H9 (cell line): ENCODE results near the gene IL12A. TPM values are rescaled to one million over a fixed set of nuclear protein-coding genes. Genes with fewer than 3 reads are reported as not detected.

ENCODE experiments used
- DNase-seq: peaks from one replicate; pipeline ENCODE4 v3.0.0-alpha.2; 2017
- H2AFZ ChIP-seq: one replicate; pipeline ENCODE4 v1.6.1; 2013; ENCODE audit warnings: mild to moderate bottlenecking, low read length, control low read depth, moderate library complexity
- H2AK5ac ChIP-seq: 2 replicates; pipeline ENCODE4 v1.6.1; 2013; ENCODE audit warnings: low read length, control low read depth, mixed read lengths; ENCODE audit not compliant: insufficient read length
- H2BK120ac ChIP-seq: one replicate; pipeline ENCODE4 v1.6.1; 2013; ENCODE audit warnings: low read depth, mild to moderate bottlenecking, low read length, control low read depth, inconsistent platforms; ENCODE audit not compliant: poor library complexity, severe bottlenecking
- H2BK12ac ChIP-seq: 2 replicates; pipeline ENCODE4 v1.6.1; 2013; ENCODE audit warnings: low read length, control low read depth, mixed read lengths, low read depth; ENCODE audit not compliant: insufficient read length
- H2BK15ac ChIP-seq: 2 replicates; pipeline ENCODE4 v1.6.1; 2013; ENCODE audit warnings: low read depth, low read length, control low read depth
- H2BK20ac ChIP-seq: one replicate; pipeline ENCODE4 v1.6.1; 2013; ENCODE audit warnings: low read depth, mild to moderate bottlenecking, low read length, control low read depth, inconsistent platforms; ENCODE audit not compliant: poor library complexity, severe bottlenecking
- H2BK5ac ChIP-seq: 2 replicates; pipeline ENCODE4 v1.6.1; 2013; ENCODE audit warnings: low read length, control low read depth, mixed read lengths; ENCODE audit not compliant: insufficient read length
- H3K14ac ChIP-seq: 2 replicates; pipeline ENCODE4 v1.6.1; 2013; ENCODE audit warnings: low read length, control low read depth; ENCODE audit not compliant: insufficient read depth
- H3K18ac ChIP-seq: 2 replicates; pipeline ENCODE4 v1.6.1; 2013; ENCODE audit warnings: low read depth, mild to moderate bottlenecking, mixed read lengths, low read length, control low read depth; ENCODE audit not compliant: insufficient read length
- H3K23ac ChIP-seq: 2 replicates; pipeline ENCODE4 v1.6.1; 2013; ENCODE audit warnings: low read length, control low read depth, mixed read lengths, low read depth; ENCODE audit not compliant: insufficient read length
- H3K23me2 ChIP-seq: 2 replicates; pipeline ENCODE4 v1.6.1; 2013; ENCODE audit warnings: low read depth, mild to moderate bottlenecking, mixed read lengths, low read length, control low read depth; ENCODE audit not compliant: insufficient read length, poor library complexity, severe bottlenecking
- H3K27ac ChIP-seq: 2 replicates; pipeline ENCODE4 v1.5.1; 2013; ENCODE audit warnings: low read length, control low read depth, mixed read lengths, low read depth; ENCODE audit not compliant: insufficient read length
- H3K27me3 ChIP-seq: 2 replicates; pipeline ENCODE4 v1.6.1; 2013; ENCODE audit warnings: low read length, control low read depth, inconsistent platforms; ENCODE audit not compliant: insufficient read depth
- H3K4ac ChIP-seq: 2 replicates; pipeline ENCODE4 v1.6.1; 2013; ENCODE audit warnings: low read depth, mild to moderate bottlenecking, control low read depth, inconsistent platforms, low read length, moderate library complexity
- H3K4me1 ChIP-seq: 2 replicates; pipeline ENCODE4 v1.6.1; 2013; ENCODE audit warnings: low read length, control low read depth, inconsistent platforms; ENCODE audit not compliant: insufficient read depth
- H3K4me2 ChIP-seq: 2 replicates; pipeline ENCODE4 v1.6.1; 2013; ENCODE audit warnings: low read length, control low read depth, mixed read lengths; ENCODE audit not compliant: insufficient read length, insufficient read depth
- H3K56ac ChIP-seq: 2 replicates; pipeline ENCODE4 v1.6.1; 2013; ENCODE audit warnings: low read depth, mild to moderate bottlenecking, mixed read lengths, low read length, control low read depth; ENCODE audit not compliant: insufficient read length
- H3K79me1 ChIP-seq: 2 replicates; pipeline ENCODE4 v1.6.1; 2013; ENCODE audit warnings: low read depth, mild to moderate bottlenecking, moderate library complexity, low read length, control low read depth, inconsistent platforms; ENCODE audit not compliant: insufficient read depth, poor library complexity, severe bottlenecking
- H3K79me2 ChIP-seq: 2 replicates; pipeline ENCODE4 v1.6.1; 2013; ENCODE audit warnings: low read length, control low read depth, inconsistent platforms; ENCODE audit not compliant: insufficient read depth
- H3K9ac ChIP-seq: 2 replicates; pipeline ENCODE4 v1.6.1; 2013; ENCODE audit warnings: low read length, control low read depth, mixed read lengths; ENCODE audit not compliant: insufficient read length; ENCODE audit errors: extremely low read depth
- H3K9me3 ChIP-seq: one replicate; pipeline ENCODE4 v1.6.1; 2013; ENCODE audit warnings: low read depth, low read length, inconsistent platforms; ENCODE audit not compliant: control insufficient read depth
- H3T11ph ChIP-seq: one replicate; pipeline ENCODE4 v1.6.1; 2013; ENCODE audit warnings: mild to moderate bottlenecking, low read length, control low read depth, inconsistent platforms
- H4K20me1 ChIP-seq: one replicate; pipeline ENCODE4 v1.6.1; 2013; ENCODE audit not compliant: control insufficient read depth, insufficient read length, insufficient read depth
- H4K5ac ChIP-seq: 2 replicates; pipeline ENCODE4 v1.6.1; 2013; ENCODE audit warnings: low read depth, mild to moderate bottlenecking, mixed read lengths, low read length, control low read depth; ENCODE audit not compliant: insufficient read length
- H4K8ac ChIP-seq: replicated peaks from 2 replicates; pipeline ENCODE4 v1.6.1; 2013; ENCODE audit warnings: low read length, control low read depth, mixed read lengths, low read depth; ENCODE audit not compliant: insufficient read length
- H4K91ac ChIP-seq: 2 replicates; pipeline ENCODE4 v1.6.1; 2013; ENCODE audit warnings: low read depth, mild to moderate bottlenecking, moderate library complexity, mixed read lengths, low read length, control low read depth; ENCODE audit not compliant: insufficient read length
- H3K27ac Mint-ChIP-seq, 3 experiments: 2 replicates in 2 of 3; 3 replicates in 1 of 3; pipeline ENCODE4 v1.8.0; 2020 to 2021; ENCODE audit warnings: mixed read lengths in 3 of 3, mild to moderate bottlenecking in 1 of 3, moderate library complexity in 1 of 3
- H3K27me3 Mint-ChIP-seq: 2 replicates; pipeline ENCODE4 v1.8.0; 2021; ENCODE audit warnings: low read depth, mild to moderate bottlenecking, moderate library complexity, mixed read lengths
- H3K36me3 Mint-ChIP-seq, 3 experiments: 2 replicates in 2 of 3; 3 replicates in 1 of 3; pipeline ENCODE4 v1.8.0; 2020 to 2021; ENCODE audit warnings: low read depth in 3 of 3, mixed read lengths in 3 of 3; ENCODE audit not compliant: insufficient read depth in 1 of 3
- H3K4me1 Mint-ChIP-seq, 2 experiments: 2 replicates each; pipeline ENCODE4 v1.8.0; 2020; ENCODE audit warnings: mixed read lengths in 2 of 2
- H3K4me3 Mint-ChIP-seq, 2 experiments: 2 replicates in 1 of 2; 3 replicates in 1 of 2; pipeline ENCODE4 v1.8.0; 2020 to 2021; ENCODE audit warnings: mild to moderate bottlenecking in 2 of 2, mixed read lengths in 2 of 2, moderate library complexity in 1 of 2
- H3K9me3 Mint-ChIP-seq, 2 experiments: 2 replicates in 1 of 2; 3 replicates in 1 of 2; pipeline ENCODE4 v1.8.0; 2020; ENCODE audit warnings: mild to moderate bottlenecking in 2 of 2, mixed read lengths in 2 of 2, moderate library complexity in 1 of 2
- CTCF ChIP-seq: fragments of 200-600 bp; sonication (generic); conservative IDR thresholded peaks from 3 replicates; pipeline ENCODE4 v1.8.0; 2021; ENCODE audit warnings: antibody characterized with exemption, mild to moderate bottlenecking
- WGBS: extraction: QIAGEN DNeasy Blood & Tissue Kit; methylation state at CpG from one replicate; pipeline ENCODE4 v1.1.7; 2013; ENCODE audit warnings: missing lambda C conversion rate, low lambda C conversion rate, mixed read lengths; ENCODE audit not compliant: insufficient read length; ENCODE audit errors: extremely low coverage; 5-methylcytosine and 5-hydroxymethylcytosine counted together
- total RNA-seq: library from RNA; stranded (reverse); gene quantifications from 2 replicates; pipeline ENCODE4 v1.2.1, GENCODE V29; 2021

IL12A gene
- total RNA-seq, 1 experiment from 2014 or later, result 0.50 TPM

DNA sequence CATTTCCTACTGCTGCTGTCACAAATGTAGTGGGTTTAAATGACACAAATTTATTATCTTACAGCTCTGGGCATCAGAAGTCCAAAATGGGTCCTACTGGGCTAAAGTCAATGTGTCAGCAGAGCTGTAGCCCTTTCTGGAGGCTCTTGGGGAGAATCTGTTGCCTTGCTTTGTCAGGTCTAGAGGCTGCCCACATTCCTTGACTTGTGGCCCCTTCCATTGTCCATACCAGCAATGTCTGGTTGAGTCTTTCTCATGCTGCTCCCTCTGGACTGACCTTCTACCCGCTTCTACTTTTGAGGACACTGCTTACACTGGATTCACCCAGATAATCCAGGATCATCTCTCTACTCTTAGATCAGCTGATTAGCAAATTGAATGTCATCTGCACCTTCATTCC is 3.0 kb downstream of the IL12A start:
- H2BK5ac ChIP-seq, result no peak overlapping the region
- no peak overlapping the region for H4K8ac ChIP-seq
- peaks cover 34% of the 10 kb centered on the region for H3K27me3 Mint-ChIP-seq
- H3K4ac ChIP-seq, result no peak overlapping the region
- no peak overlapping the region for H2AFZ ChIP-seq
- peaks cover 11 to 15% of the 10 kb centered on the region in 2 experiments; a peak in 3 of 5 replicates for H3K9me3 Mint-ChIP-seq
- H3K4me2 ChIP-seq, result no peak overlapping the region
- no peak overlapping the region for H3K27ac ChIP-seq
- no peak overlapping the region for H3K23ac ChIP-seq
- no peaks in the 10 kb centered on the region for H3K9me3 ChIP-seq
- no peak for TF ChIP-seq CTCF
- no peak overlapping the region for H3K14ac ChIP-seq
- no peaks in the 10 kb centered on the region for H3K79me2 ChIP-seq
- H3K4me1 Mint-ChIP-seq, result peaks cover 19 to 27% of the 10 kb centered on the region in 2 experiments
- peaks cover 6% of the 10 kb centered on the region; the same call in 1 of the 2 replicates for H3K4me1 ChIP-seq
- no peaks in the 10 kb centered on the region; the same call in 1 of the 2 replicates for H3K27me3 ChIP-seq
- H2AK5ac ChIP-seq, result no peak overlapping the region
- no peak overlapping the region for H2BK120ac ChIP-seq
- peaks cover 10 to 18% (median 13%) of the 10 kb centered on the region in 3 experiments for H3K36me3 Mint-ChIP-seq
- H2BK15ac ChIP-seq, result no peak overlapping the region
- DNase-seq, result no peak
- no peak overlapping the region for H3K4me3 Mint-ChIP-seq
- H3T11ph ChIP-seq, result no peak overlapping the region
- H4K5ac ChIP-seq, result no peak overlapping the region
- H3K18ac ChIP-seq, result no peak overlapping the region
- H3K23me2 ChIP-seq, result peaks cover 4% of the 10 kb centered on the region
- H3K56ac ChIP-seq, result no peak overlapping the region
- H2BK12ac ChIP-seq, result no peak overlapping the region
- H2BK20ac ChIP-seq, result no peak overlapping the region
- H3K9ac ChIP-seq, result no peak overlapping the region
- H4K20me1 ChIP-seq, result no peaks in the 10 kb centered on the region
- no peaks in the 10 kb centered on the region for H3K79me1 ChIP-seq
- no CpG with 5 or more reads among the region's 1 CpG for WGBS
- H4K91ac ChIP-seq, result no peak overlapping the region
- no peak overlapping the region for H3K27ac Mint-ChIP-seq
